Sigmoid colon (tissue), 4 donors: ENCODE results near the gene TMEM18.

Experiments used
- CTCF ChIP-seq, 4 experiments: fragments of 450-650 bp in 3 of 4; fragments of 200-600 bp in 1 of 4; IDR thresholded peaks; one replicate each; pipeline ENCODE4 v1.5.1; 2016 to 2019; ENCODE audit warnings: antibody characterized with exemption in 4 of 4, mild to moderate bottlenecking in 3 of 4, moderate library complexity in 2 of 4
- EP300 ChIP-seq, 4 donors: sonication (generic); formaldehyde crosslinking; IDR thresholded peaks; one replicate each; pipeline ENCODE4 v1.6.1; 2017; ENCODE audit warnings: antibody characterized with exemption in 4 of 4
- POLR2A ChIP-seq, 2 donors: fragments of 450-650 bp; IDR thresholded peaks; one replicate each; pipeline ENCODE4 v1.6.1; 2016; ENCODE audit warnings: antibody characterized with exemption in 2 of 2, mild to moderate bottlenecking in 2 of 2, moderate library complexity in 2 of 2

GRCh38 chr2:618422-618990 lies 58.7 kb downstream of the TMEM18 start:
- TF ChIP-seq EP300 (IDR thresholded peaks at IDR 0.05) (no peak), CTCF (IDR thresholded peaks at IDR 0.05) (no peak), POLR2A (IDR thresholded peaks at IDR 0.05) (no peak)
